DND-41 (cell line): ENCODE measurements around the gene NCS1.

Source experiments
- ATAC-seq: fragments of 200-7000 bp; cut with Tn5 transposase; 3 replicates; pipeline ENCODE4 v1.9.1; 2021; ENCODE audit warnings: low read depth; ENCODE audit not compliant: insufficient read depth
- DNase-seq: peaks from one replicate; pipeline ENCODE4 v3.0.0-alpha.2; 2020
- H2AFZ ChIP-seq: 2 replicates; pipeline ENCODE4 v1.6.0; 2012; ENCODE audit warnings: low read depth, low read length
- H3K27ac ChIP-seq: 2 replicates; pipeline ENCODE4 v1.5.1; 2012; ENCODE audit warnings: low read length, inconsistent platforms
- H3K27me3 ChIP-seq: fragments of 200-600 bp; sonication (generic); 2 replicates; pipeline ENCODE4 v1.6.0; 2012; ENCODE audit warnings: low read length, mild to moderate bottlenecking, inconsistent platforms; ENCODE audit not compliant: insufficient read depth, poor library complexity
- H3K36me3 ChIP-seq: 2 replicates; pipeline ENCODE4 v1.5.1; 2012; ENCODE audit warnings: low read length, inconsistent platforms; ENCODE audit not compliant: insufficient read depth
- H3K4me1 ChIP-seq: 2 replicates; pipeline ENCODE4 v1.5.1; 2012; ENCODE audit warnings: mild to moderate bottlenecking, low read length; ENCODE audit not compliant: insufficient read depth
- H3K4me2 ChIP-seq: 2 replicates; pipeline ENCODE4 v1.6.0; 2012; ENCODE audit warnings: mild to moderate bottlenecking, moderate library complexity, low read length, inconsistent platforms; ENCODE audit not compliant: insufficient read depth
- H3K4me3 ChIP-seq, 2 experiments: fragments of 200-600 bp in 1 of 2; shearing (Covaris generic) in 1 of 2; 2 replicates each; pipeline ENCODE4 v1.5.1; 2012 to 2016; ENCODE audit warnings: inconsistent platforms in 2 of 2, low read length in 2 of 2, mild to moderate bottlenecking in 2 of 2, low read depth in 1 of 2, moderate library complexity in 1 of 2
- H3K79me2 ChIP-seq: 2 replicates; pipeline ENCODE4 v1.6.0; 2012; ENCODE audit warnings: low read length, inconsistent platforms; ENCODE audit not compliant: insufficient read depth
- H3K9ac ChIP-seq: 2 replicates; pipeline ENCODE4 v1.6.0; 2012; ENCODE audit warnings: low read depth, mild to moderate bottlenecking, inconsistent platforms, low read length, moderate library complexity
- H3K9me3 ChIP-seq: 2 replicates; pipeline ENCODE4 v1.5.1; 2012; ENCODE audit warnings: low read length, moderate library complexity, mild to moderate bottlenecking, inconsistent platforms; ENCODE audit not compliant: insufficient read depth, severe bottlenecking
- H4K20me1 ChIP-seq: 2 replicates; pipeline ENCODE4 v1.6.0; 2012; ENCODE audit warnings: low read length; ENCODE audit not compliant: insufficient read depth
- EZH2 ChIP-seq: IDR thresholded peaks from 3 replicates; pipeline ENCODE4 v1.6.1; 2012; ENCODE audit warnings: borderline replicate concordance, low read depth, mild to moderate bottlenecking, moderate library complexity, low read length, inconsistent platforms; ENCODE audit not compliant: severe bottlenecking
- TF ChIP-seq, protein P1 (sequence below): IDR thresholded peaks from 2 replicates; pipeline ENCODE4 v1.5.1; 2012; ENCODE audit warnings: borderline replicate concordance, low read length, moderate library complexity, mild to moderate bottlenecking; ENCODE audit not compliant: poor library complexity, severe bottlenecking; ENCODE audit errors: extremely low read depth

The NCS1 gene

DNA sequence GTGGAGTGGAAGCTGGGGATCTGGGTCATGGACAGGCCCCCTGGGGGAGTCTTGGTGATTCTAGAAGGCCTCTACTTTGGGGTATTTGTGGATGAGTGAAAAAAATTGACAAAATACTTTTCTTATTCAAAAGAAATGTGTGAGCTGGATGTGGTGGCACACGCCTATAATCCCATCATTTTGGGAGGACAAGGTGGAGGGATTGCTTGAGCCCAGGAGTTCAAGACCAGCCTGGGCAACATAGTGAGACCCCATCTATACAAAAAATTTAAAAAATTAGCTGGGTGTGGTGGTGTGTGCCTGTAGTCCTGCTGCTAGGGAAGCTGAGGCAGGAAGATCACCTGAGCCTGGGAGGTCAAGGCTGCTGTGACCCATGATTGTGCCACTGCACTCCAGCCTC lies 6.6 kb upstream of the NCS1 start:
- ATAC-seq (no peak), DNase-seq (no peak)
- H3K9me3 ChIP-seq = no peaks in the 10 kb centered on the region
- no peaks in the 10 kb centered on the region for H3K79me2 ChIP-seq
- no peaks in the 10 kb centered on the region for H4K20me1 ChIP-seq
- no peak overlapping the region for H3K4me3 ChIP-seq
- H3K4me2 ChIP-seq = no peak overlapping the region
- H3K9ac ChIP-seq = no peak overlapping the region
- H3K36me3 ChIP-seq = no peaks in the 10 kb centered on the region
- no peaks in the 10 kb centered on the region for H3K27me3 ChIP-seq
- TF ChIP-seq EZH2 = no peak
- TF ChIP-seq, protein P1, sequence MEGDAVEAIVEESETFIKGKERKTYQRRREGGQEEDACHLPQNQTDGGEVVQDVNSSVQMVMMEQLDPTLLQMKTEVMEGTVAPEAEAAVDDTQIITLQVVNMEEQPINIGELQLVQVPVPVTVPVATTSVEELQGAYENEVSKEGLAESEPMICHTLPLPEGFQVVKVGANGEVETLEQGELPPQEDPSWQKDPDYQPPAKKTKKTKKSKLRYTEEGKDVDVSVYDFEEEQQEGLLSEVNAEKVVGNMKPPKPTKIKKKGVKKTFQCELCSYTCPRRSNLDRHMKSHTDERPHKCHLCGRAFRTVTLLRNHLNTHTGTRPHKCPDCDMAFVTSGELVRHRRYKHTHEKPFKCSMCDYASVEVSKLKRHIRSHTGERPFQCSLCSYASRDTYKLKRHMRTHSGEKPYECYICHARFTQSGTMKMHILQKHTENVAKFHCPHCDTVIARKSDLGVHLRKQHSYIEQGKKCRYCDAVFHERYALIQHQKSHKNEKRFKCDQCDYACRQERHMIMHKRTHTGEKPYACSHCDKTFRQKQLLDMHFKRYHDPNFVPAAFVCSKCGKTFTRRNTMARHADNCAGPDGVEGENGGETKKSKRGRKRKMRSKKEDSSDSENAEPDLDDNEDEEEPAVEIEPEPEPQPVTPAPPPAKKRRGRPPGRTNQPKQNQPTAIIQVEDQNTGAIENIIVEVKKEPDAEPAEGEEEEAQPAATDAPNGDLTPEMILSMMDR = no peak
- H3K4me1 ChIP-seq = no peaks in the 10 kb centered on the region
- no peak overlapping the region for H2AFZ ChIP-seq
- no peak overlapping the region for H3K27ac ChIP-seq

GRCh38 chr9:130166399-130166798 lies 5.8 kb upstream of the NCS1 start:
- H3K27ac ChIP-seq = no peak overlapping the region
- no peaks in the 10 kb centered on the region for H3K79me2 ChIP-seq
- TF ChIP-seq, protein P1 = no peak
- no peak for TF ChIP-seq EZH2
- H4K20me1 ChIP-seq = no peaks in the 10 kb centered on the region
- no peak overlapping the region for H2AFZ ChIP-seq
- DNase-seq (no peak), ATAC-seq (no peak)
- no peaks in the 10 kb centered on the region for H3K27me3 ChIP-seq
- no peaks in the 10 kb centered on the region for H3K9me3 ChIP-seq
- H3K4me3 ChIP-seq = no peak overlapping the region
- no peaks in the 10 kb centered on the region for H3K4me1 ChIP-seq
- no peak overlapping the region for H3K9ac ChIP-seq
- H3K4me2 ChIP-seq = no peak overlapping the region
- H3K36me3 ChIP-seq = no peaks in the 10 kb centered on the region

DNA sequence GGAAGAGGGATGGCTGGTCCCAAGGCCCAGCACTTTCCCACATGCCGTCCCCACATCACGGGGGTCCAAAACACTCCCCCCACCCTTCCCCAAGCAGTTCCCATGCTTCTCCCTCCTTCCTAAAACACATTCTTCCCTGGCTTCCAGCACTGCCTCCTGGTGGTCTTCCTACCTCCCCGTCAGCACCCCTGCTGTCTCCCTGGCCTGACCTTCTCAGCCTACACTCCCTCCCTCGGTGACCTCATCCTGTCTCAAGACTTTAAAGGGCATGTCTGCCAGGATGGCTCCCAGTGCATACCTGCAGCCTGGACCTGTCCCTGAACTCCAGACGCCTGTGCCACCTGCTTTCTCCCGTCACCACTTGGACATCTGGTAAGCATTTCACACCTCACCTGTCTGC lies 4.3 kb upstream of the NCS1 start:
- no peak for TF ChIP-seq EZH2
- TF ChIP-seq, protein P1 = peak; percentile 29
- Histone ChIP-seq H3K9ac (no peak overlapping the region), H3K9me3 (no peaks in the 10 kb centered on the region), H3K4me3 (no peak overlapping the region), H4K20me1 (no peaks in the 10 kb centered on the region), H3K79me2 (no peaks in the 10 kb centered on the region), H3K27me3 (no peaks in the 10 kb centered on the region), H3K4me1 (no peaks in the 10 kb centered on the region), H3K27ac (no peak overlapping the region), H3K4me2 (no peak overlapping the region), H3K36me3 (no peaks in the 10 kb centered on the region), H2AFZ (no peak overlapping the region)
- DNase-seq = no peak
- ATAC-seq = no peak
